Measurements from ENCODE around the gene CMTM5.

The CMTM5 gene

GRCh38 chr14:23358553-23359166 lies 18.2 kb upstream of the CMTM5 start:
- no peaks in the 10 kb centered on the region for H3K36me3 ChIP-seq (ENCODE audit: control insufficient read depth, low read length)
- H4K20me1 ChIP-seq (ENCODE audit: control insufficient read depth, insufficient read depth, low read depth, low read length), result no peaks in the 10 kb centered on the region
- no peak overlapping the region for H3K4me3 ChIP-seq (ENCODE audit: low read length)
- H3K4me1 ChIP-seq (ENCODE audit: control insufficient read depth, low read length), result no peaks in the 10 kb centered on the region
- TF ChIP-seq CTCF (IDR thresholded peaks at IDR 0.05; ENCODE audit: low read depth, low read length, poor library complexity, severe bottlenecking) (no peak), EZH2phosphoT487 (IDR thresholded peaks at IDR 0.05; ENCODE audit: borderline replicate concordance, low read length) (no peak)
- no peak overlapping the region for H3K4me2 ChIP-seq (ENCODE audit: low read length)
- no peak overlapping the region for H3K27ac ChIP-seq (ENCODE audit: low read depth, low read length)
- H3K27me3 ChIP-seq (ENCODE audit: control insufficient read depth, low read length), result no peaks in the 10 kb centered on the region
- H3K9me3 ChIP-seq (ENCODE audit: control insufficient read depth, insufficient read depth, low read length), result no peaks in the 10 kb centered on the region
- H3K9me2 ChIP-seq (replicated peaks; ENCODE audit: control insufficient read depth, low read length), result no peaks in the 10 kb centered on the region
- no peaks in the 10 kb centered on the region for H3K79me2 ChIP-seq (ENCODE audit: control insufficient read depth, low read length)
- H3F3A ChIP-seq (ENCODE audit: control insufficient read depth, insufficient read depth), result no peaks in the 10 kb centered on the region

DNA sequence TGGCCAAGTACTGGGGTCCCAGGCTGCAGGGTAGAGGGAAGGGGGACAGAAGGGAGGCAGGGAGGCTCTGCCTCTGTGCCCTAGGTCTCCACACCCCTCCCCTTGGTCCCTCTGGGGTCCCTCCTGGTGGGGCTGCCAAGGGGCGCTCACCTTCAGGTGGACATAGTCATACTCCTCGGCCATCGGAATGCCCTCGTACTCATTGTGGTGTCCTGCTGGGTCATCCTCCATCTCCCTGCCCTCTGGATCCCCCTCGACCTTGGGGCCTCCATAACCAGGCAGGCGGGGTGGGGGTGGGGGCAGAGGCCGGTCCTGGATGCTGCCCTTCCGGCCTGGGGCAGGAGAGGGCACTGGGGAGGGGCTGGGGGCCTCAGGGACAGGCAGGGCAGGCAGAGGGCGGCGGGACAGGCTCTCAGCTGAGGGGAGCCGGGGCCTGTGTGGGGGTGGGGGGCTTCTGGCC lies 17.6 kb upstream of the CMTM5 start:
- no peaks in the 10 kb centered on the region for H3K4me1 ChIP-seq (ENCODE audit: control insufficient read depth, low read length)
- no peaks in the 10 kb centered on the region for H3K9me3 ChIP-seq (ENCODE audit: control insufficient read depth, insufficient read depth, low read length)
- no peaks in the 10 kb centered on the region for H3K36me3 ChIP-seq (ENCODE audit: control insufficient read depth, low read length)
- H3K4me3 ChIP-seq (ENCODE audit: low read length), result no peak overlapping the region
- no peaks in the 10 kb centered on the region for H3K9me2 ChIP-seq (replicated peaks; ENCODE audit: control insufficient read depth, low read length)
- H3K79me2 ChIP-seq (ENCODE audit: control insufficient read depth, low read length), result no peaks in the 10 kb centered on the region
- no peak overlapping the region for H3K27ac ChIP-seq (ENCODE audit: low read depth, low read length)
- H3K4me2 ChIP-seq (ENCODE audit: low read length), result no peak overlapping the region
- no peaks in the 10 kb centered on the region for H3K27me3 ChIP-seq (ENCODE audit: control insufficient read depth, low read length)
- TF ChIP-seq CTCF (IDR thresholded peaks at IDR 0.05; ENCODE audit: low read depth, low read length, poor library complexity, severe bottlenecking), result no peak
- TF ChIP-seq EZH2phosphoT487 (IDR thresholded peaks at IDR 0.05; ENCODE audit: borderline replicate concordance, low read length), result no peak
- no peaks in the 10 kb centered on the region for H4K20me1 ChIP-seq (ENCODE audit: control insufficient read depth, insufficient read depth, low read depth, low read length)
- H3F3A ChIP-seq (ENCODE audit: control insufficient read depth, insufficient read depth), result no peaks in the 10 kb centered on the region

- H3K79me2 ChIP-seq (ENCODE audit: control insufficient read depth, low read length), result no peaks in the 10 kb centered on the region
- H3K36me3 ChIP-seq (ENCODE audit: control insufficient read depth, low read length), result no peaks in the 10 kb centered on the region
- H3K27me3 ChIP-seq (ENCODE audit: control insufficient read depth, low read length), result no peaks in the 10 kb centered on the region
- no peaks in the 10 kb centered on the region for H3K4me1 ChIP-seq (ENCODE audit: control insufficient read depth, low read length)
- no peak overlapping the region for H3K4me3 ChIP-seq (ENCODE audit: low read length)
- H3K9me2 ChIP-seq (replicated peaks; ENCODE audit: control insufficient read depth, low read length), result no peaks in the 10 kb centered on the region
- TF ChIP-seq EZH2phosphoT487 (IDR thresholded peaks at IDR 0.05; ENCODE audit: borderline replicate concordance, low read length) (no peak), CTCF (IDR thresholded peaks at IDR 0.05; ENCODE audit: low read depth, low read length, poor library complexity, severe bottlenecking) (no peak)
- no peak overlapping the region for H3K27ac ChIP-seq (ENCODE audit: low read depth, low read length)
- H3F3A ChIP-seq (ENCODE audit: control insufficient read depth, insufficient read depth), result no peaks in the 10 kb centered on the region
- H3K9me3 ChIP-seq (ENCODE audit: control insufficient read depth, insufficient read depth, low read length), result no peaks in the 10 kb centered on the region
- H3K4me2 ChIP-seq (ENCODE audit: low read length), result no peak overlapping the region
- no peaks in the 10 kb centered on the region for H4K20me1 ChIP-seq (ENCODE audit: control insufficient read depth, insufficient read depth, low read depth, low read length)
Measured at GRCh38 chr14:23359722-23360447, 17.0 kb upstream of the CMTM5 start.

Measured in DOHH2 (cell line).